Measurements from ENCODE around the gene MOBP. TPM values are rescaled to one million over a fixed set of nuclear protein-coding genes. Genes with fewer than 3 reads are reported as not detected.
A peak's percentile ranks its signal among the peaks of the same experiment; 100 is the strongest.

The MOBP gene
- total and polyA plus RNA-seq, 4 experiments from 2014 or later: not detected

DNA sequence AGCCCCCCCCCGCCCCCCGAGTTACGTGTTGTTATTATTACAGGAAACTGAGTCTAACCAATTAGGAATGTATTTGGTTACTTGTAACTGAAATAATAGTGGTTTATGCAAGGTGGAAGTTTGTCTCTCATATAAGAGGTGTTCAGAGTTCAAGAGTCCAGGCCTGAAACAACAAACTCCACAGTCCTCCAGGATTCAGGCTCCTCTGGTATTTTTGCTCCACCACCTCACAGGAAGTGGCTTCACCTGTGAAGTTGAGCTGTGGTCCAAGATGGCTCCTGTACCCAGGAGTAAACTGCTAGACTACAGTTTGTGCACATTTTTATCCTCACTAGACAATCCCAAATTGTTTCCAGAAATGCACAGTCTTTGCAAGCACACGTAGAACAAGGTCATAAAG lies 27.3 kb downstream of the MOBP start:
- H3K27me3 ChIP-seq (ENCODE audit: insufficient read depth, low read length): no peaks in the 10 kb centered on the region
- no peak overlapping the region for H3K4me3 Mint-ChIP-seq
- peak in 1 of 5 donors; percentile 8 for DNase-seq
- no peaks in the 10 kb centered on the region for H3K4me1 ChIP-seq (ENCODE audit: insufficient read depth, low read length)
- H3K27ac ChIP-seq (ENCODE audit: low read depth, low read length): no peak overlapping the region
- intact Hi-C loops (cut with micrococcal nuclease): no loop called here
- CTCF ChIA-PET (ENCODE audit: partially characterized antibody): no interaction called here
- peaks cover 19 to 20% of the 10 kb centered on the region in 2 donors for H3K27me3 Mint-ChIP-seq
- no peaks in the 10 kb centered on the region for H3K36me3 Mint-ChIP-seq
- H3K27ac Mint-ChIP-seq: no peak overlapping the region
- no peaks in the 10 kb centered on the region for H3K36me3 ChIP-seq (ENCODE audit: insufficient read depth, low read length)
- no peaks in the 10 kb centered on the region for H3K9me3 ChIP-seq (ENCODE audit: control insufficient read depth in 1 of 2, low read length in 2 of 2)
- H3K4me3 ChIP-seq (ENCODE audit: low read length in 2 of 2): no peak overlapping the region
- H3K4me1 Mint-ChIP-seq: peaks cover 0 to 3% (median 1%) of the 10 kb centered on the region in 4 donors
- POLR2A ChIA-PET (ENCODE audit: partially characterized antibody): no interaction called here
- H3K9me3 Mint-ChIP-seq: no peaks in the 10 kb centered on the region

DNA sequence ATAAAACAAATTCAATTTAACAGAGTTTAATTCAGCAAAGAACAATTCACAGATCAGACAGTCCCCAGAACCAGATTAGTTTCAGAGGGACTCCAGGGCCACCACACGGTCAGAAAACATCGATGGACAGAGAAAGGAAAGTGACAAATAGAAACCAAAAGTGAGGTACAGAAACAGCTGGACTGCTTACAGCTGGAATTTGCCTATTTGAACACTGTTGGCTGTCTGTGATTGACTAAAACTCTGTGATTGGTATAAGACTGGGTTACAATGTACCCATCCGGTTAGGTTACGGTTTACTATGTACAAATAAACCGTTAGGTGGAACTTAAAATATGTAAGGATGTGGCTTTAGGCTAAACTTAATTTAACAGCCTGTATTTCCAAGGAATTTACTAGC lies 30.3 kb downstream of the MOBP start:
- no peak overlapping the region for H3K4me3 Mint-ChIP-seq
- intact Hi-C loops (cut with micrococcal nuclease): loop anchor here (1.0 kb wide), 1 partner anchor 91 kb away; the partner anchor contains the start of gene RPSA
- no peaks in the 10 kb centered on the region for H3K36me3 Mint-ChIP-seq
- H3K36me3 ChIP-seq (ENCODE audit: insufficient read depth, low read length): no peaks in the 10 kb centered on the region
- peaks cover 12% of the 10 kb centered on the region for H3K27me3 ChIP-seq (ENCODE audit: insufficient read depth, low read length)
- H3K4me1 ChIP-seq (ENCODE audit: insufficient read depth, low read length): no peaks in the 10 kb centered on the region
- H3K9me3 ChIP-seq (ENCODE audit: control insufficient read depth in 1 of 2, low read length in 2 of 2): no peaks in the 10 kb centered on the region
- H3K4me1 Mint-ChIP-seq: peaks cover 0 to 3% (median 1%) of the 10 kb centered on the region in 4 donors
- no peaks in the 10 kb centered on the region for H3K9me3 Mint-ChIP-seq
- no peak overlapping the region for H3K4me3 ChIP-seq (ENCODE audit: low read length in 2 of 2)
- H3K27ac ChIP-seq (ENCODE audit: low read depth, low read length): no peak overlapping the region
- no peak overlapping the region for H3K27ac Mint-ChIP-seq
- H3K27me3 Mint-ChIP-seq: peaks cover 27 to 32% of the 10 kb centered on the region in 2 donors
- POLR2A ChIA-PET (ENCODE audit: partially characterized antibody): no interaction called here
- no peak for DNase-seq
- CTCF ChIA-PET (ENCODE audit: partially characterized antibody): no interaction called here

DNA sequence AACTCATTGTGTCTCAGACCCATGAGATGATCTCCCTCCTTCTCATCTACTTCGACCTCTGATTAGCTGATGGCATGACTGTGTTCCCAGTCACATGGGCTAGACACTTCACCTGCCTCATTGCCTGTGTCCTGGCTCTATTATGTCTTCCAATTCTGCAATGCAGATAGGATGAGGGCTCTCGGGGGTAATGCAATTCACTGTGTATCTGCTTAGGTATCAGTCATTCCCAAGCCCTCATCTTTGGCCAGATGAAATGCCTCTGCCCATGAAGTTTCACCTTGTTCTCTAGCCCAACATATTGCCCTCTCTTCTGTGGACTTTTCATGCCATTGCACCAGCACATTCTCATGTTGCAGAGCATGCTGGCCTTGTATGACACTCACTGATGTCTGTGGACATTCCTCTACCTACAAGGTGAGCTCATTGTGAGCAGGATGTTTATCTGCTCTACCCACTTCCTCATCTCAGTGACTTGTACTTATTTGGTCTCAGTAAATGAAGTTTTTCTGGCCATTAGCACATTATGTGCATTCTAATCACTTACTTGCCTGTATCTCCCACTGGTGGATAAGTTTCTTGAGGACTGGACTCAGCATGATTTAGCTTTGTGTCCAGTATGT lies 32.3 kb downstream of the MOBP start:
- H3K36me3 ChIP-seq (ENCODE audit: insufficient read depth, low read length): no peaks in the 10 kb centered on the region
- no peaks in the 10 kb centered on the region for H3K36me3 Mint-ChIP-seq
- H3K9me3 ChIP-seq (ENCODE audit: control insufficient read depth in 1 of 2, low read length in 2 of 2): no peaks in the 10 kb centered on the region
- ChIA-PET CTCF (ENCODE audit: partially characterized antibody) (interaction anchor here (1.0 to 1.4 kb wide), 4 partner anchors 8 to 32 kb away, joined by 3 to 5 read pairs (median 4); no protein-coding TSS in a partner anchor), POLR2A (ENCODE audit: partially characterized antibody) (no interaction called here)
- no peaks in the 10 kb centered on the region for H3K4me1 ChIP-seq (ENCODE audit: insufficient read depth, low read length)
- intact Hi-C loops (cut with micrococcal nuclease): no loop called here
- H3K27ac Mint-ChIP-seq: peak overlapping the region in 1 of 7 donors; percentile 50
- no peak overlapping the region for H3K4me3 Mint-ChIP-seq
- peaks cover 0 to 3% (median 1%) of the 10 kb centered on the region in 4 donors for H3K4me1 Mint-ChIP-seq
- H3K4me3 ChIP-seq (ENCODE audit: low read length in 2 of 2): no peak overlapping the region
- peaks cover 0 to 5% (median 0%) of the 10 kb centered on the region in 8 donors for H3K9me3 Mint-ChIP-seq
- peaks cover 27 to 35% of the 10 kb centered on the region in 2 donors for H3K27me3 Mint-ChIP-seq
- no peak for DNase-seq
- H3K27me3 ChIP-seq (ENCODE audit: insufficient read depth, low read length): peaks cover 12% of the 10 kb centered on the region
- H3K27ac ChIP-seq (ENCODE audit: low read depth, low read length): no peak overlapping the region

DNA sequence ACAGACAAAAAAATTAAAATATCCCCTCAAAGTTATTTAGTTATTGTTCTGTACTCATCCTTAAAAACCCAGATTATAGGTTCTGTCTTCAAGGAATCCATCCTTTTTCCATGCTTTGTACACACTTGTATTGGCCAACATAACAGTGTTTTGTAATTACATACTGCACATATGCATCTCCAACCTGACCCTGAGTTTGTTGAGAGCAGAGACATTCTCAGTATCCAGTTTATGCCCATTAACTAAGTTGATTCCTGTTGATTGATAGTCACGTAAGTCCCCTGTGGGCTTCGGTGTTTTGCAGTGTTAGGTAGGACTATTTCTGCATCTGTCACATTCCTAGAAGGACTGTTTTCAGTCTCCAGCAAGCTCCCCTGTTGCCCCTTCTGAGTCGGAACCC lies 33.6 kb downstream of the MOBP start:
- no peak overlapping the region for H3K27ac ChIP-seq (ENCODE audit: low read depth, low read length)
- no peaks in the 10 kb centered on the region for H3K9me3 ChIP-seq (ENCODE audit: control insufficient read depth in 1 of 2, low read length in 2 of 2)
- H3K9me3 Mint-ChIP-seq: peaks cover 0 to 5% (median 0%) of the 10 kb centered on the region in 8 donors
- peaks cover 29 to 40% of the 10 kb centered on the region in 2 donors for H3K27me3 Mint-ChIP-seq
- H3K27ac Mint-ChIP-seq: no peak overlapping the region
- H3K4me3 Mint-ChIP-seq: no peak overlapping the region
- no peaks in the 10 kb centered on the region for H3K4me1 ChIP-seq (ENCODE audit: insufficient read depth, low read length)
- ChIA-PET POLR2A (ENCODE audit: partially characterized antibody) (no interaction called here), CTCF (ENCODE audit: partially characterized antibody) (no interaction called here)
- DNase-seq: no peak
- peaks cover 0 to 3% (median 1%) of the 10 kb centered on the region in 4 donors for H3K4me1 Mint-ChIP-seq
- H3K27me3 ChIP-seq (ENCODE audit: insufficient read depth, low read length): peaks cover 12% of the 10 kb centered on the region
- H3K36me3 Mint-ChIP-seq: no peaks in the 10 kb centered on the region
- H3K36me3 ChIP-seq (ENCODE audit: insufficient read depth, low read length): no peaks in the 10 kb centered on the region
- intact Hi-C loops (cut with micrococcal nuclease): no loop called here
- no peak overlapping the region for H3K4me3 ChIP-seq (ENCODE audit: low read length in 2 of 2)

DNA sequence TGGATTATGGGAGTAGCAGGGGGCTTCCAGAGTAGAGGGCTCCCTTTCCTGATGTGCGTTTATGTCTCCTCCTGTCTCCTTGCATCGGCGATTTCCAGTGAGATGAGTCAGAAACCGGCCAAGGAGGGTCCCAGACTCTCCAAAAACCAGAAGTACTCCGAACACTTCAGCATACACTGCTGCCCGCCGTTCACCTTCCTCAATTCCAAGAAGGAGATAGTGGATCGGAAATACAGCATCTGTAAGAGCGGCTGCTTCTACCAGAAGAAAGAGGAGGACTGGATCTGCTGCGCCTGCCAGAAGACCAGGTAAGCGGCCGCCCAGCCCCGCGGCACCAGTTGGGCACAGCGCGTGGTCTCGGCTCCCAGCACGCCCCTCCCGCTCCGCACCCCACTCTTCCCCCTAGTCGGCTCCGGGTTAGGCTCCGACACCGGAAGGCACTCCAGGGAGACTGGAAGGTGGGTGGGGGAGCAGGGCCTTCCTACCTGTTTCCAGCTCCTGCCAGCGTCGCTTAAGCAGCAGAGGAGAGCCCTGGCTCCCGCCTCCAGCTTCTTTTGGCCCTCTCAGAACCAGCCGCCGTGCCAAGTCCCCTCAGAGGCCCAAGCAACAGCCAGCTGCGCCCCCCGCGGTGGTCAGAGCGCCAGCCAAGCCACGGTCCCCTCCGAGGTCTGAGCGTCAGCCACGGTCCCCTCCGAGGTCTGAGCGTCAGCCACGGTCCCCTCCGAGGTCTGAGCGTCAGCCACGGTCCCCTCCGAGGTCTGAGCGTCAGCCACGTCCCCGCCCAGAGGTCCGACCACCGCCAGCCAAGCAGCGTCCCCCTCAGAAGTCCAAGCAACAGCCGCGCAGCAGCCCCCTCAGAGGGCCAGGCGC lies 34.7 kb downstream of the MOBP start:
- peaks cover 0 to 3% (median 1%) of the 10 kb centered on the region in 4 donors for H3K4me1 Mint-ChIP-seq
- H3K27me3 Mint-ChIP-seq: peaks cover 28 to 40% of the 10 kb centered on the region in 2 donors
- H3K36me3 Mint-ChIP-seq: no peaks in the 10 kb centered on the region
- H3K27ac Mint-ChIP-seq: no peak overlapping the region
- ChIA-PET CTCF (ENCODE audit: partially characterized antibody) (no interaction called here), POLR2A (ENCODE audit: partially characterized antibody) (no interaction called here)
- Histone ChIP-seq H3K27ac (ENCODE audit: low read depth, low read length) (no peak overlapping the region), H3K4me3 (ENCODE audit: low read length in 2 of 2) (no peak overlapping the region), H3K9me3 (ENCODE audit: control insufficient read depth in 1 of 2, low read length in 2 of 2) (no peaks in the 10 kb centered on the region), H3K4me1 (ENCODE audit: insufficient read depth, low read length) (no peaks in the 10 kb centered on the region), H3K27me3 (ENCODE audit: insufficient read depth, low read length) (peaks cover 12% of the 10 kb centered on the region), H3K36me3 (ENCODE audit: insufficient read depth, low read length) (no peaks in the 10 kb centered on the region)
- H3K9me3 Mint-ChIP-seq: peaks cover 0 to 5% (median 0%) of the 10 kb centered on the region in 8 donors
- peak overlapping the region in 1 of 8 donors; percentile 5 for H3K4me3 Mint-ChIP-seq
- intact Hi-C loops (cut with micrococcal nuclease): no loop called here
- DNase-seq: no peak

DNA sequence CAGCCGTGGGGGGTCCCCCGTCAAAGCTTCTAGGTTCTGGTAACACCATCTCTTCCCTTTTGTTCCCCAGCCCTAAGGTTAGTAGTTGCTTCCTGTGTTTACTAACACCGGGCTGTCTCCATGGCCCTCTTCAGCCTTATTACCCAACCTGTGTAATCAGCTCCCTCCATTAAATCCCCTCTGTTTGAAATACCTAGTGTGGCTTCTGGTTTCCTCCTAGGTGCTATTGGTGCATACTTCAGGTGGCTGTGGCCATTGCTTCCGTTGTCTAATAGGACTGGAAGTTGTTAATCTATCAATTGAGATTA lies 35.3 kb downstream of the MOBP start:
- Mint-ChIP-seq H3K27ac (no peak overlapping the region), H3K4me3 (peak overlapping the region in 1 of 8 donors; percentile 31), H3K27me3 (peaks cover 28 to 38% of the 10 kb centered on the region in 2 donors), H3K9me3 (peaks cover 0 to 5% (median 0%) of the 10 kb centered on the region in 8 donors), H3K4me1 (peaks cover 0 to 3% (median 1%) of the 10 kb centered on the region in 4 donors), H3K36me3 (no peaks in the 10 kb centered on the region)
- intact Hi-C loops (cut with micrococcal nuclease): no loop called here
- no peak for DNase-seq
- H3K4me3 ChIP-seq (ENCODE audit: low read length in 2 of 2): no peak overlapping the region
- no peaks in the 10 kb centered on the region for H3K4me1 ChIP-seq (ENCODE audit: insufficient read depth, low read length)
- POLR2A ChIA-PET (ENCODE audit: partially characterized antibody): no interaction called here
- peaks cover 12% of the 10 kb centered on the region for H3K27me3 ChIP-seq (ENCODE audit: insufficient read depth, low read length)
- no peak overlapping the region for H3K27ac ChIP-seq (ENCODE audit: low read depth, low read length)
- CTCF ChIA-PET (ENCODE audit: partially characterized antibody): no interaction called here
- H3K36me3 ChIP-seq (ENCODE audit: insufficient read depth, low read length): no peaks in the 10 kb centered on the region
- no peaks in the 10 kb centered on the region for H3K9me3 ChIP-seq (ENCODE audit: control insufficient read depth in 1 of 2, low read length in 2 of 2)

DNA sequence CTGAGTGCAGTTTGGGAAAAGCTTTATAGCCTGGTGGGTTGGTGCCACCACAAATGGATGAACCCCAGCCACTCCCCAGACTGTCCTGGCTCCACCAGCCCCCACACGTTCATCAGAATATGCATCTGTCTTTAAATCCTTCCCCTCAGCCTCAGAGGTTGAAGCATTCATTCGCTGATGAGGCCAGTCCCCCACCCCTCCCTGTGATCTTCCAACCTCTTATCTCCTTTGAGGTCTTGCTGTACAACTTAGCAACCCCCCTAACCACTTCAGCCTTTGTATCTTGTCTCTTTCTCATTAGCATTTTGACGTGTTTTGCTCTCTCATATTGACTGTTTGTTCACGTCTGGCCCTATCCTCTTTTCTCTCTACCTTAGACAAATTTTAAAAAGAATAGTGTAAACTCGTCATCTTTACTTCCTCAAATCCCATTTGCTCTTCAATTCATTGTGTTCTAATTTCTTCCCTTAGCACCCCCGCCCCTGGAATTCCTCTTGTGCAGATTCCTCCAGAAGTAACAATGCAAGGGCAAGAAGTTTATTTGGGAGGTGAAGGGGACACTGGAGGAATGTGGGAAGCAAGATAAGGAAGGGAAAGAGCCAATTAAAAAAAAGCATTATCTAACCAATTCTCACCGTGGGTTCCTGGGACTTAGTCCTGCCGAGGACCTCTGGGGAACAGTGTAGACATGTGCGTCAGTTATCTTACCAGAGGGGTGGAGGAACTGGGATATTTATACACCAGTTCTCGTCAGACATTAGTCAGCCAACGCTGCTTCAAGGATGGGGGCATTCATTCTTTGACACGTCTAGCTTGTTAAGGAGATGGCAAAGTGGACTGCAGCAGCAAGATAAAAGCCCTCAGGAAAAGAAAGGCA lies 38.6 kb downstream of the MOBP start:
- no peaks in the 10 kb centered on the region for H3K4me1 ChIP-seq (ENCODE audit: insufficient read depth, low read length)
- H3K4me3 ChIP-seq (ENCODE audit: low read length in 2 of 2): no peak overlapping the region
- CTCF ChIA-PET (ENCODE audit: partially characterized antibody): no interaction called here
- no peak for DNase-seq
- H3K4me3 Mint-ChIP-seq: no peak overlapping the region
- peaks cover 0 to 5% (median 0%) of the 10 kb centered on the region in 8 donors for H3K9me3 Mint-ChIP-seq
- H3K36me3 Mint-ChIP-seq: no peaks in the 10 kb centered on the region
- intact Hi-C loops (cut with micrococcal nuclease): no loop called here
- H3K27ac Mint-ChIP-seq: no peak overlapping the region
- POLR2A ChIA-PET (ENCODE audit: partially characterized antibody): no interaction called here
- no peak overlapping the region for H3K27ac ChIP-seq (ENCODE audit: low read depth, low read length)
- H3K36me3 ChIP-seq (ENCODE audit: insufficient read depth, low read length): no peaks in the 10 kb centered on the region
- H3K27me3 ChIP-seq (ENCODE audit: insufficient read depth, low read length): peaks cover 3% of the 10 kb centered on the region
- H3K9me3 ChIP-seq (ENCODE audit: control insufficient read depth in 1 of 2, low read length in 2 of 2): no peaks in the 10 kb centered on the region
- no peaks in the 10 kb centered on the region for H3K4me1 Mint-ChIP-seq
- H3K27me3 Mint-ChIP-seq: peaks cover 13 to 21% of the 10 kb centered on the region in 2 donors
